ENCODE data around the gene ARIH1.
"Not testable (repeated sequence)": the region's sequence is repeated elsewhere in the genome, so short reads cannot be mapped to it uniquely, and the experiment has no call there.

ARIH1 gene

DNA sequence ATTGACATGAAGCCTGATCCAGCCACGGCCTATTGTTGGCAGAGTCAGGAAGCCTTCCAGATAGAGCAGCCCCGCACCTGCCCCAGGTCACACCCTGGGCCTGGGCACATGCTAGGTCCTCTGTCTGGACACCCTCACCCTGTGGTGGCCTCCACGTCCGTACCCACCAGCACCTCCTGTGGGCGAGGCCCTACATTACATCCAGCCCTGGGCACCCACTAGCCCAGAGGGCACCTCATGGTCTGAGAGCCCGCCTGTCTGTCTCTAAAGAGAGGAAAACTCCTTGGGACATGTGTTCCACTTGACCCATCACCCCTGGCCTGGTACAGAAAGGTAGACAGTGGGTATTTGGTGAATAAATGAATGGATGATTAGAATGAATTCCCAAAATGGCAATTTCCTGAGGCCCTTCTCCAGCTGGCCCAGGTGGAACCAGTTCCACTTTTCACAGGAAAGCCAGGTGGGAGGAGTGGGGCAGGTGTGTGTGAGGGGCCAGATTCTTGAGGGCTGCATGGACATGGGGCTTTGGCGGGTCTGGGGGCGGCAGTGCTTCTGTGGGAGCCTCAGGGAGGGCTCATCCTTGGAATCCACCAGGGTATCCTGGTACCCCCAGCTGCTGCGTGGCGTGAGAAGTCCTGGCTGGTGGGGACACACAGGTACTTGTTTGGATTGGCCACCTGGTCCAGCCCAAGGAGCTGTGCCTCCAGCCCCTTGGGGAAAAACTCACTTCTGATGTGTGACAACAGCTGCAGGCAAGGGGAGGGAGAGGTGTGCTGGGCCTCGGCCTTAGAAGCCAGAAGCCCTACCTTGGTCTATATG is 154.3 kb downstream of the ARIH1 start:
- H3K9ac ChIP-seq (ENCODE audit: low read depth, low read length); H3K36me3 ChIP-seq (ENCODE audit: control insufficient read depth, insufficient read depth, low read length); H3K27me3 ChIP-seq (ENCODE audit: control insufficient read depth, insufficient read depth, low read length); H3K9me3 ChIP-seq (ENCODE audit: control insufficient read depth, insufficient read depth, low read length); H3K4me3 ChIP-seq (ENCODE audit: low read depth, low read length); H3K4me1 ChIP-seq (ENCODE audit: control insufficient read depth, insufficient read depth, low read length); H3K27ac ChIP-seq (ENCODE audit: low read depth, low read length): not testable (repeated sequence)

GRCh38 chr15:72629068-72629570 is 155.0 kb downstream of the ARIH1 start:
- H3K9me3 ChIP-seq (ENCODE audit: control insufficient read depth, insufficient read depth, low read length); H3K4me3 ChIP-seq (ENCODE audit: low read depth, low read length); H3K9ac ChIP-seq (ENCODE audit: low read depth, low read length); H3K36me3 ChIP-seq (ENCODE audit: control insufficient read depth, insufficient read depth, low read length); H3K4me1 ChIP-seq (ENCODE audit: control insufficient read depth, insufficient read depth, low read length); H3K27ac ChIP-seq (ENCODE audit: low read depth, low read length); H3K27me3 ChIP-seq (ENCODE audit: control insufficient read depth, insufficient read depth, low read length): not testable (repeated sequence)

DNA sequence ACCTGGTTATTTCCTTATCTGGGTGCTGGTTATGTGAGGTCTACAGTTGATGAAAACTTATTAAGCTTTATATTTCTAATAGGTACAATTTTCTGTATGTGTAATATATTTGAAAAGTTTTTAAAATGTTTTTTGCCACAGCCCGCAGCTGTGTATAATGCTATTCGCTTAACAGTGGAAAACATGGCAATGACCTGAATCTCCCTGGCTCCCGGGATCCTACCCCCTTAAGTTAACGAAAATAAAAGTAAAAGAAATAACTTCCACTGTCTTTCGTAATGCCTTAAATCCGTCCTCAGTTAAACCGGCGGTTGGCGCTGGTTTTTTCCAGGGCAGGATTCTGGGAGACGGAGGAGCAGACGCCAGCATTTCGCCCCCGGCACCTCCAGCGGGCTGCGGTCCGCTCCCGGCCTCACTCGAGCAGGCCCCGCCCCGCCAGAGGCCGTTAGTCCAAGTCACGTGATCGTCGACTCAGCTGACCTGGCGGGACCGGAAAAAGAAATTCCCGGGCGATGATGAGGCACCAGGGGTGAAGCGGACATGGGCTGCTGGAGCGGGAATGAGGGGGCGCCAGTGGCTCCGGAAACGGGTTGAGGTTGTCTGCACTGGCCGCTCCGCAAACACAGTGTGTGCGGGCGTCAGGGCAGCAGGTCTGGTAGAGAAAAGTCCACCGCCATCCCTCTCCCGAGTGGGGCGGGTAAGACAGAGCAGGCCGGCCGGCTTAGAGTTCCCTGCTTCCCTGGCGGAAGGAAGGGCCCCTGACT is 162.6 kb downstream of the ARIH1 start:
- H3K9me3 ChIP-seq (ENCODE audit: control insufficient read depth, insufficient read depth, low read length); H3K27ac ChIP-seq (ENCODE audit: low read depth, low read length); H3K36me3 ChIP-seq (ENCODE audit: control insufficient read depth, insufficient read depth, low read length); H3K27me3 ChIP-seq (ENCODE audit: control insufficient read depth, insufficient read depth, low read length); H3K4me1 ChIP-seq (ENCODE audit: control insufficient read depth, insufficient read depth, low read length); H3K9ac ChIP-seq (ENCODE audit: low read depth, low read length): not testable (repeated sequence)
- peak overlapping the region; percentile 60 for H3K4me3 ChIP-seq (ENCODE audit: low read depth, low read length)

- not testable (repeated sequence) for H3K9me3 ChIP-seq (ENCODE audit: control insufficient read depth, insufficient read depth, low read length); H3K4me1 ChIP-seq (ENCODE audit: control insufficient read depth, insufficient read depth, low read length); H3K9ac ChIP-seq (ENCODE audit: low read depth, low read length); H3K27ac ChIP-seq (ENCODE audit: low read depth, low read length); H3K4me3 ChIP-seq (ENCODE audit: low read depth, low read length); H3K27me3 ChIP-seq (ENCODE audit: control insufficient read depth, insufficient read depth, low read length); H3K36me3 ChIP-seq (ENCODE audit: control insufficient read depth, insufficient read depth, low read length)
These were observed 165.8 kb downstream of the ARIH1 start for GRCh38 chr15:72639759-72640483.

- H3K9ac ChIP-seq (ENCODE audit: low read depth, low read length); H3K4me3 ChIP-seq (ENCODE audit: low read depth, low read length); H3K4me1 ChIP-seq (ENCODE audit: control insufficient read depth, insufficient read depth, low read length); H3K27me3 ChIP-seq (ENCODE audit: control insufficient read depth, insufficient read depth, low read length); H3K36me3 ChIP-seq (ENCODE audit: control insufficient read depth, insufficient read depth, low read length); H3K27ac ChIP-seq (ENCODE audit: low read depth, low read length); H3K9me3 ChIP-seq (ENCODE audit: control insufficient read depth, insufficient read depth, low read length): not testable (repeated sequence)
These were observed 168.1 kb downstream of the ARIH1 start for GRCh38 chr15:72642271-72642670.

- H3K36me3 ChIP-seq (ENCODE audit: control insufficient read depth, insufficient read depth, low read length); H3K4me1 ChIP-seq (ENCODE audit: control insufficient read depth, insufficient read depth, low read length); H3K27ac ChIP-seq (ENCODE audit: low read depth, low read length); H3K9ac ChIP-seq (ENCODE audit: low read depth, low read length); H3K4me3 ChIP-seq (ENCODE audit: low read depth, low read length); H3K9me3 ChIP-seq (ENCODE audit: control insufficient read depth, insufficient read depth, low read length); H3K27me3 ChIP-seq (ENCODE audit: control insufficient read depth, insufficient read depth, low read length): not testable (repeated sequence)
These were observed 174.6 kb downstream of the ARIH1 start for GRCh38 chr15:72648631-72649253.
